ENCODE data around the gene ID1.
"Not testable (repeated sequence)": the region's sequence is repeated elsewhere in the genome, so short reads cannot be mapped to it uniquely, and the experiment has no call there.

ID1 gene

DNA sequence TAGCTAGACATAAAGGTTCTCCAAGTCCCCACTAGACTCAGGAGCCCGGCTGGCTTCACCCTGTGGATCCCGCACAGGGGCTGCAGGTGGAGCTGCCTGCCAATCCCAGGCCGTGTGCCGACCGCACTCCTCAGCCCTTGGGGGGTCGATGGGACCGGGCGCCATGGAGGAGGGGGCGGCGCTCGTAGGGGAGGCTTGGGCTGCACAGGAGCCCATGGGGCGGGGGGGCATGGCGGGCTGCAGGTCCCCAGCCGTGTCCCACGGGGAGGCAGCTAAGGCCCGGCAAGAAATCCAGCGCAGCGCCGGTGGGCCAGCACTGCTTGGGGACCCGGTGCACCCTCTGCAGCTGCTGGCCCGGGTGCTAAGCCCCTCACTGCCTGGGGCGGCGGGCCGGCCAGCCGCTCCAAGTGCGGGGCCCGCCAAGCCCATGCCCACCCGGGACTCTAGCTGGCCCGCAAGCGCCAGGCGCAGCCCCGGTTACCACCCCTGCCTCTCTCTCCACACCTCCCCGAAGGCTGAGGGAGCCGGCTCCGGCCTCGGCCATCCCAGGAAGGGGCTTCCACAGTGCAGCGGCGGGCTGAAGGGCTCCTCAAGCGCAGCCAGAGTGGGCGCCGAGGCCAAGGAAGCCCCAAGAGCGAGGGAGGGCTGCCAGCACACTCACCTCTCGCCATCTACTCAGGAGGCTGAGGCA is 26.5 kb upstream of the ID1 start:
- Histone ChIP-seq H3K27ac (no peak overlapping the region), H3K4me3 (no peak overlapping the region), H3K9ac (ENCODE audit: insufficient read length) (no peak overlapping the region), H3K9me3 (ENCODE audit: low read depth, low read length) (no peaks in the 10 kb centered on the region), H3K36me3 (ENCODE audit: insufficient read depth, low read length) (no peaks in the 10 kb centered on the region)
- TF ChIP-seq FOXP2 (optimal IDR thresholded peaks at IDR 0.05; ENCODE audit: control extremely low read depth, extremely low read length, insufficient read depth) (no peak), POLR2AphosphoS5 (IDR thresholded peaks at IDR 0.05; ENCODE audit: borderline replicate concordance, low read depth, low read length) (no peak), EZH2 (IDR thresholded peaks at IDR 0.05) (no peak)
- DNase-seq (ENCODE audit: low read depth, low spot score) = no peak

DNA sequence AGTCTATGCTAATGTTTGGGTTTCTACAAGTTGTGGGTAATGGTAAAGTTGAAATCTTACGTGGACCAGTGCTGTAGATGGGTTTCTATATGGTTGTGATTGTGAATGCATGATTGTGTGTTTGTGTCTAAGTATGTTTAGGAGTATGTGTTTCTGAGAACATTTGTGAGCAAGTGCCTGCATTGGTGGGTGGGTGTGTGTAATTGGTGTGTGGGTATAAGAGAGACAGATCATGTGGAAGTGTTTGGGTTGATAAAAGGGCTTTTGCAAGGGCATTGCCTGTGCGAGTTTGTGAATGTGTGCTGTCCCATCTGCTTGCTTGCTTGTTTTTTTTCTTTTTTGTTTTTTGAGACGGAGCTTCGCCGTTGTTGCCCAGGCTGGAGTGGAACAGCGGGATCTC is 25.8 kb upstream of the ID1 start:
- DNase-seq (ENCODE audit: low read depth, low spot score) = no peak
- H3K36me3 ChIP-seq (ENCODE audit: insufficient read depth, low read length) = no peaks in the 10 kb centered on the region
- TF ChIP-seq FOXP2 (optimal IDR thresholded peaks at IDR 0.05; ENCODE audit: control extremely low read depth, extremely low read length, insufficient read depth) (no peak), POLR2AphosphoS5 (IDR thresholded peaks at IDR 0.05; ENCODE audit: borderline replicate concordance, low read depth, low read length) (no peak), EZH2 (IDR thresholded peaks at IDR 0.05) (no peak)
- H3K27ac ChIP-seq = no peak overlapping the region
- H3K9me3 ChIP-seq (ENCODE audit: low read depth, low read length) = no peaks in the 10 kb centered on the region
- no peak overlapping the region for H3K4me3 ChIP-seq
- H3K9ac ChIP-seq (ENCODE audit: insufficient read length) = no peak overlapping the region

GRCh38 chr20:31579941-31580651 is 25.0 kb upstream of the ID1 start:
- H3K27ac ChIP-seq = peak overlapping the region; percentile 61; the same call in 1 of the 2 replicates
- H3K36me3 ChIP-seq (ENCODE audit: insufficient read depth, low read length); H3K9me3 ChIP-seq (ENCODE audit: low read depth, low read length); H3K9ac ChIP-seq (ENCODE audit: insufficient read length); H3K4me3 ChIP-seq; DNase-seq (ENCODE audit: low read depth, low spot score): not testable (repeated sequence)

DNA sequence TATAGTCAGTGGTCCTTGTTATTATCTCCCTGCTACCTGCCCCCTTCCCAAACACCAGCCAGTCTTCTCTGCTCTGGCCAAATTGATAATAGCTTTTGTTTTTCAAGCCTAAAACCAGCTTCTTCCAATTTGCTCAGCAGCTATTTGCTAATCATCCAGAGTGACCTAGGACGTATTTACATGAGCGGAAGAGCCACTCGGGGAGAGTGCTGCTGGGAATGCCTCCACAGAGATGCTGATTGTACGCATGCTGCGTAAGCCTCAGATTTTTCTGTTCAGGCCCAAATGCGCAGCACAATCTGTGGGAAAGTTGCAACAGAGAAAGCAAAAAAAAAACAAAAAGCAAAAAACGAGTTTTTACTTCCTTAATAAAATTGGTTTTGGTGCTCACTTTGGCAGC is 24.4 kb upstream of the ID1 start:
- no peaks in the 10 kb centered on the region for H3K9me3 ChIP-seq (ENCODE audit: low read depth, low read length)
- no peaks in the 10 kb centered on the region for H3K36me3 ChIP-seq (ENCODE audit: insufficient read depth, low read length)
- no peak for DNase-seq (ENCODE audit: low read depth, low spot score)
- H3K9ac ChIP-seq (ENCODE audit: insufficient read length) = peak overlapping the region; percentile 45
- H3K27ac ChIP-seq = peak overlapping the region; percentile 61; the same call in 1 of the 2 replicates
- TF ChIP-seq POLR2AphosphoS5 (IDR thresholded peaks at IDR 0.05; ENCODE audit: borderline replicate concordance, low read depth, low read length) (no peak), EZH2 (IDR thresholded peaks at IDR 0.05) (no peak), FOXP2 (optimal IDR thresholded peaks at IDR 0.05; ENCODE audit: control extremely low read depth, extremely low read length, insufficient read depth) (no peak)
- H3K4me3 ChIP-seq = no peak overlapping the region

DNA sequence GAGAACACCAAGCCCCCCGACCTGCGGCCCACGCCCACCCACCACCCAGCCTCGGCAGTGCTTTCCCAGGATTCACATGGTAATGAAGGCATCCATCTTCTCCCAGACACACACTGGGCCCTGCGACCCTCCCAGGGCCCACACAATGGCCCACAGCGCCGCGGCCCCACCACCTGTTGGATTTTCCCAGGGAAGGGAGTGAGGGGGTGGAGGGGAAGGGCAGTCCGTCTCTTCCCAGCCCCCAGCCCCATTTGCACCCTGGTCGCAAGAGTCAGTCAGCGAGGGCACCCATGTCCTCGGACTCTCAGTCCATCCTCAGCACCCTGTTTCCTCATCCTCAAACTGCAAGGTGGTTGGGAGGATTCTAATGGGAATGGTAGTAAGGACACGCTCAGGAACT is 23.7 kb upstream of the ID1 start:
- no peak for DNase-seq (ENCODE audit: low read depth, low spot score)
- no peak for TF ChIP-seq EZH2 (IDR thresholded peaks at IDR 0.05)
- Histone ChIP-seq H3K4me3 (no peak overlapping the region), H3K9me3 (ENCODE audit: low read depth, low read length) (no peaks in the 10 kb centered on the region), H3K36me3 (ENCODE audit: insufficient read depth, low read length) (no peaks in the 10 kb centered on the region), H3K27ac (no peak overlapping the region), H3K9ac (ENCODE audit: insufficient read length) (no peak overlapping the region)

GRCh38 chr20:31587545-31588389 is 17.3 kb upstream of the ID1 start:
- no peak for DNase-seq (ENCODE audit: low read depth, low spot score)
- no peak overlapping the region for H3K27ac ChIP-seq
- no peak overlapping the region for H3K4me3 ChIP-seq
- H3K36me3 ChIP-seq (ENCODE audit: insufficient read depth, low read length) = no peaks in the 10 kb centered on the region
- no peaks in the 10 kb centered on the region for H3K9me3 ChIP-seq (ENCODE audit: low read depth, low read length)
- TF ChIP-seq FOXP2 (optimal IDR thresholded peaks at IDR 0.05; ENCODE audit: control extremely low read depth, extremely low read length, insufficient read depth) (no peak), POLR2AphosphoS5 (IDR thresholded peaks at IDR 0.05; ENCODE audit: borderline replicate concordance, low read depth, low read length) (no peak), EZH2 (IDR thresholded peaks at IDR 0.05) (no peak)
- no peak overlapping the region for H3K9ac ChIP-seq (ENCODE audit: insufficient read length)

GRCh38 chr20:31590717-31591225 is 14.3 kb upstream of the ID1 start:
- no peak for DNase-seq (ENCODE audit: low read depth, low spot score)
- H3K9ac ChIP-seq (ENCODE audit: insufficient read length) = no peak overlapping the region

GRCh38 chr20:31593221-31594001 is 11.7 kb upstream of the ID1 start:
- TF ChIP-seq POLR2AphosphoS5 (IDR thresholded peaks at IDR 0.05; ENCODE audit: borderline replicate concordance, low read depth, low read length) (no peak), EZH2 (IDR thresholded peaks at IDR 0.05) (no peak), FOXP2 (optimal IDR thresholded peaks at IDR 0.05; ENCODE audit: control extremely low read depth, extremely low read length, insufficient read depth) (no peak)
- Histone ChIP-seq H3K9ac (ENCODE audit: insufficient read length) (no peak overlapping the region), H3K9me3 (ENCODE audit: low read depth, low read length) (no peaks in the 10 kb centered on the region), H3K27ac (0 out of 2 replicates have a peak overlapping the region, but pooled peaks have one; percentile 13), H3K4me3 (no peak overlapping the region), H3K36me3 (ENCODE audit: insufficient read depth, low read length) (no peaks in the 10 kb centered on the region)
- no peak for DNase-seq (ENCODE audit: low read depth, low spot score)

More at GRCh38 chr20:31590717-31591225, 14.3 kb upstream of the ID1 start:
- Histone ChIP-seq H3K9me3 (ENCODE audit: low read depth, low read length) (no peaks in the 10 kb centered on the region), H3K36me3 (ENCODE audit: insufficient read depth, low read length) (no peaks in the 10 kb centered on the region), H3K4me3 (no peak overlapping the region), H3K27ac (no peak overlapping the region)
- TF ChIP-seq POLR2AphosphoS5 (IDR thresholded peaks at IDR 0.05; ENCODE audit: borderline replicate concordance, low read depth, low read length) (no peak), FOXP2 (optimal IDR thresholded peaks at IDR 0.05; ENCODE audit: control extremely low read depth, extremely low read length, insufficient read depth) (no peak)
